GM12878 (cell line): ENCODE data around the gene LRRC15. TPM values are rescaled to one million over a fixed set of nuclear protein-coding genes. Genes with fewer than 3 reads are reported as not detected.
A peak's percentile ranks its signal among the peaks of the same experiment; 100 is the strongest.

Experiments used
- ATAC-seq: fragments of 200-7000 bp; cut with Tn5 transposase; 3 replicates; pipeline ENCODE4 v1.9.1; 2020; ENCODE audit warnings: mild to moderate bottlenecking, moderate library complexity
- BruUV-seq: library from RNA; stranded (reverse); fragments of 400-500 nt; replicated peaks from 2 replicates; lab custom pipeline; 2021; lab: Mats Ljungman, UMichigan
- CTCF ChIA-PET: fragments of 300-600 bp; sonication (Branson Sonifier 250); formaldehyde crosslinking; extraction: SDS; loops from one replicate; lab custom pipeline; 2021; ENCODE audit warnings: inconsistent platforms; lab: Yijun Ruan, JAX
- POLR2A ChIA-PET: fragments of 350-600 bp; formaldehyde crosslinking; extraction: SDS; loops from one replicate; lab custom pipeline; 2021; ENCODE audit warnings: inconsistent platforms; lab: Charles Lee
- RAD21 ChIA-PET: fragments of 300-600 bp; sonication (Branson Sonifier 250); formaldehyde crosslinking; loops from one replicate; lab custom pipeline; 2023; ENCODE audit warnings: antibody characterized with exemption; ENCODE audit not compliant: unreplicated experiment; lab: Charles Lee
- SMC1A ChIA-PET: fragments of 300-600 bp; sonication (Branson Sonifier 250); formaldehyde crosslinking; loops from one replicate; lab custom pipeline; 2023; ENCODE audit not compliant: unreplicated experiment, uncharacterized antibody; lab: Charles Lee
- DNase-seq: peaks from one replicate; pipeline ENCODE4 v3.0.0-alpha.2; 2011; ENCODE audit warnings: low read depth, low spot score
- FAIRE-seq: peaks from 3 replicates; lab custom pipeline; 2011; peaks lifted over from hg19 to GRCh38; lab: Jason Lieb, UNC
- H2AFZ ChIP-seq: 2 replicates; pipeline ENCODE4 v1.6.0; 2011; ENCODE audit warnings: low read depth, low read length, control low read depth; ENCODE audit not compliant: control insufficient read depth
- H3K27ac ChIP-seq: 2 replicates; pipeline ENCODE4 v1.5.1; 2011; ENCODE audit warnings: control low read depth; ENCODE audit not compliant: control insufficient read depth, insufficient read depth
- H3K27me3 ChIP-seq, 2 experiments: replicated peaks in 1 of 2; 2 replicates each; pipeline versions ENCODE4 v1.6.0 to v1.6.1; 2011; ENCODE audit warnings: low read length in 1 of 2; ENCODE audit not compliant: control insufficient read depth in 2 of 2, insufficient read depth in 2 of 2
- H3K36me3 ChIP-seq, 2 experiments: 2 replicates each; pipeline ENCODE4 v1.5.1; 2011; ENCODE audit warnings: low read length in 1 of 2; ENCODE audit not compliant: control insufficient read depth in 2 of 2, insufficient read depth in 2 of 2
- H3K4me1 ChIP-seq: 2 replicates; pipeline ENCODE4 v1.6.1; 2011; ENCODE audit warnings: mild to moderate bottlenecking, low read length, moderate library complexity, mixed read lengths; ENCODE audit not compliant: control insufficient read depth, insufficient read depth
- H3K4me2 ChIP-seq: 2 replicates; pipeline ENCODE4 v1.6.0; 2011; ENCODE audit warnings: control low read depth; ENCODE audit not compliant: control insufficient read depth, insufficient read depth
- H3K4me3 ChIP-seq: fragments of 200-600 bp; sonication (generic); 2 replicates; pipeline ENCODE4 v1.5.1; 2016
- H3K79me2 ChIP-seq: 2 replicates; pipeline ENCODE4 v1.6.0; 2011; ENCODE audit warnings: low read length; ENCODE audit not compliant: control insufficient read depth, insufficient read depth
- H3K9ac ChIP-seq: 2 replicates; pipeline ENCODE4 v1.8.0; 2011; ENCODE audit warnings: low read length, control low read depth, mixed read lengths; ENCODE audit not compliant: control insufficient read depth, insufficient read depth
- H3K9me3 ChIP-seq: replicated peaks from 3 replicates; pipeline ENCODE4 v1.5.1; 2011; ENCODE audit warnings: mild to moderate bottlenecking, low read length; ENCODE audit not compliant: control insufficient read depth, insufficient read depth
- H4K20me1 ChIP-seq: 2 replicates; pipeline ENCODE4 v1.6.0; 2011; ENCODE audit not compliant: control insufficient read depth, insufficient read depth
- BCL11A ChIP-seq: IDR thresholded peaks from 2 replicates; pipeline ENCODE4 v1.6.1; 2011; ENCODE audit warnings: low read depth, low read length
- CREB1 ChIP-seq: IDR thresholded peaks from 2 replicates; pipeline ENCODE4 v1.6.1; 2012; ENCODE audit warnings: low read depth, mild to moderate bottlenecking, inconsistent platforms
- CREM ChIP-seq: IDR thresholded peaks from 2 replicates; pipeline ENCODE4 v1.6.1; 2014; ENCODE audit warnings: antibody characterized with exemption, low read depth
- EED ChIP-seq: sonication (generic); IDR thresholded peaks from 2 replicates; pipeline ENCODE4 v1.6.1; 2016; ENCODE audit warnings: antibody characterized with exemption, low read depth
- FOXM1 ChIP-seq: IDR thresholded peaks from 2 replicates; pipeline ENCODE4 v1.6.1; 2012; ENCODE audit warnings: low read depth, mild to moderate bottlenecking, inconsistent platforms, low read length, moderate library complexity
- JUNB ChIP-seq: IDR thresholded peaks from 2 replicates; pipeline ENCODE4 v1.6.1; 2016; ENCODE audit warnings: antibody characterized with exemption, mild to moderate bottlenecking
- MEF2A ChIP-seq: IDR thresholded peaks from 2 replicates; pipeline ENCODE4 v1.6.1; 2011; ENCODE audit warnings: low read depth, mild to moderate bottlenecking, low read length, moderate library complexity; ENCODE audit not compliant: insufficient read depth
- MLLT1 ChIP-seq: fragments of 450-650 bp; IDR thresholded peaks from 2 replicates; pipeline ENCODE4 v1.6.1; 2016; ENCODE audit warnings: mild to moderate bottlenecking
- MTA2 ChIP-seq: fragments of 450-650 bp; IDR thresholded peaks from 2 replicates; pipeline ENCODE4 v1.6.1; 2016; ENCODE audit warnings: low read depth, mild to moderate bottlenecking, moderate library complexity
- MTA3 ChIP-seq: IDR thresholded peaks from 2 replicates; pipeline ENCODE4 v1.6.1; 2012; ENCODE audit warnings: low read length, inconsistent platforms, borderline replicate concordance
- NFIC ChIP-seq: IDR thresholded peaks from 2 replicates; pipeline ENCODE4 v1.6.1; 2012; ENCODE audit warnings: low read depth, mild to moderate bottlenecking, inconsistent platforms, low read length, moderate library complexity
- NKRF ChIP-seq: fragments of 450-650 bp; conservative IDR thresholded peaks from 2 replicates; pipeline ENCODE4 v1.6.1; 2017; ENCODE audit warnings: mild to moderate bottlenecking, moderate library complexity
- NR2F1 ChIP-seq: fragments of 450-650 bp; conservative IDR thresholded peaks from 2 replicates; pipeline ENCODE4 v1.6.1; 2017; ENCODE audit warnings: mild to moderate bottlenecking
- PKNOX1 ChIP-seq: fragments of 450-650 bp; IDR thresholded peaks from 2 replicates; pipeline ENCODE4 v1.6.1; 2016; ENCODE audit warnings: mild to moderate bottlenecking
- PML ChIP-seq: IDR thresholded peaks from 2 replicates; pipeline ENCODE4 v1.6.1; 2012; ENCODE audit warnings: low read length, inconsistent platforms
- RUNX3 ChIP-seq: IDR thresholded peaks from 2 replicates; pipeline ENCODE4 v1.6.1; 2012; ENCODE audit warnings: low read length, inconsistent platforms
- SREBF1 ChIP-seq: IDR thresholded peaks from 2 replicates; pipeline ENCODE4 v1.6.1; 2012; ENCODE audit warnings: mild to moderate bottlenecking, low read length
- ZBED1 ChIP-seq: IDR thresholded peaks from 2 replicates; pipeline ENCODE4 v1.6.1; 2016; ENCODE audit warnings: borderline replicate concordance
- ZNF384 ChIP-seq: IDR thresholded peaks from 2 replicates; pipeline ENCODE4 v1.6.1; 2012; ENCODE audit warnings: low read depth, mild to moderate bottlenecking, low read length, improper control_type of control experiment, borderline replicate concordance
- WGBS: methylation state at CpG from one replicate; pipeline ENCODE4 v1.1.6; 2016; ENCODE audit warnings: low lambda C conversion rate; ENCODE audit not compliant: insufficient replicate concordance, insufficient coverage; ENCODE audit errors: missing lambda C conversion rate; 5-methylcytosine and 5-hydroxymethylcytosine counted together
- in situ Hi-C: fragments of 300-500 bp; cut with MboI; formaldehyde crosslinking; loops from 9 replicates; pipeline ENCODE4 v1.14.3; 2018; ENCODE audit warnings: mixed read lengths
- intact Hi-C: fragments of 100-400 bp; cut with micrococcal nuclease; formaldehyde crosslinking; loops from one replicate; pipeline ENCODE4 v1.14.2; 2022; ENCODE audit not compliant: unreplicated experiment
- polyA plus RNA-seq, 11 experiments: library from polyadenylated mRNA; depleted of rRNA in 4 of 11; unstranded in 6 of 11; stranded (reverse) in 5 of 11; fragments of >200 nt; fragmentation: Nextera tagmentation in 4 of 11; fragmentation: Illumina TruSeq in 1 of 11; extraction: Ambion mirVana in 4 of 11; extraction: Trizol in 1 of 11; gene quantifications; 1 replicate in 1 of 11; 2 replicates in 10 of 11; pipeline versions ENCODE4 v1.2.1 to v1.2.3, GENCODE V29; 2011 to 2016; ENCODE audit warnings: inconsistent platforms in 2 of 11, missing spikeins in 2 of 11, low read depth in 1 of 11
- total RNA-seq, 4 experiments: library from RNA; depleted of rRNA in 3 of 4; stranded (reverse); fragments of >200 nt in 3 of 4; fragmentation: Illumina TruSeq in 1 of 4; extraction: Trizol in 1 of 4; gene quantifications; 2 replicates each; pipeline versions ENCODE4 v1.2.1 to v1.2.3, GENCODE V29; 2013 to 2021

LRRC15 gene
- total and polyA plus RNA-seq, 10 of the 15 experiments (the other 5 are each of a cell fraction or from before 2014, with no cell fraction given), result not detected

- Histone ChIP-seq H3K4me2 (peak overlapping the region; percentile 66), H3K27me3 (no peaks in the 10 kb centered on the region), H3K79me2 (no peaks in the 10 kb centered on the region), H3K36me3 (no peaks in the 10 kb centered on the region), H3K4me1 (peaks cover 46% of the 10 kb centered on the region), H3K9ac (peak overlapping the region; percentile 36; the same call in 1 of the 2 replicates), H3K4me3 (peak overlapping the region; percentile 28; the same call in 1 of the 2 replicates), H2AFZ (peak overlapping the region; percentile 30; the same call in 1 of the 2 replicates), H4K20me1 (no peaks in the 10 kb centered on the region), H3K27ac (peak overlapping the region; percentile 75), H3K9me3 (no peaks in the 10 kb centered on the region; the same call in 2 of the 3 replicates)
- in situ Hi-C loops (loop anchor here (5.0 kb wide), 1 partner anchor 170 kb away; the partner anchor contains the start of gene HES1), intact Hi-C loops (loop anchor here (2.0 to 5.0 kb wide), 2 partner anchors 125 to 170 kb away; partner anchors contain the start of gene HES1)
- SMC1A ChIA-PET, result interaction anchor here (0.5 to 2.1 kb wide), 6 partner anchors 9 to 252 kb away, joined by 3 to 9 read pairs (median 4); no protein-coding TSS in a partner anchor
- peak; percentile 73 for FAIRE-seq
- BruUV-seq, result no TSS peak
- POLR2A ChIA-PET, result interaction anchor here (0.9 kb wide), 1 partner anchor 645 kb away, joined by 3 read pairs; no protein-coding TSS in a partner anchor
- peak; percentile 71 for ATAC-seq
- CTCF ChIA-PET, result interaction anchor here (1.0 to 2.2 kb wide), 3 partner anchors 9 to 517 kb away, joined by 3 to 9 read pairs (median 6); no protein-coding TSS in a partner anchor
- RAD21 ChIA-PET, result interaction anchor here (0.9 to 1.9 kb wide), 7 partner anchors 9 to 641 kb away, joined by 3 to 11 read pairs (median 4); no protein-coding TSS in a partner anchor
- under 1% methylated on average over 13 of the region's 13 CpGs for WGBS
- DNase-seq, result peak; percentile 81
- peak; percentile 8; the same call in 1 of the 2 replicates for TF ChIP-seq FOXM1
- TF ChIP-seq MTA3, result peak; percentile 55; the same call in 1 of the 2 replicates
- TF ChIP-seq CREB1, result no peak
- no peak for TF ChIP-seq NKRF
- TF ChIP-seq JUNB, result peak; percentile 43
- 0 out of 2 replicates have a peak, but pooled peaks have one; percentile 6 for TF ChIP-seq MEF2A
- 0 out of 2 replicates have a peak, but pooled peaks have one; percentile 25 for TF ChIP-seq ZNF384
- peak; percentile 52; the same call in 1 of the 2 replicates for TF ChIP-seq MTA2
- peak; percentile 8; the same call in 1 of the 2 replicates for TF ChIP-seq EED
- TF ChIP-seq RUNX3, result peak; percentile 63
- TF ChIP-seq NR2F1, result peak; percentile 75
- 0 out of 2 replicates have a peak, but pooled peaks have one; percentile 5 for TF ChIP-seq BCL11A
- no peak for TF ChIP-seq SREBF1
- 0 out of 2 replicates have a peak, but pooled peaks have one; percentile 10 for TF ChIP-seq CREM
- no peak for TF ChIP-seq PKNOX1
- TF ChIP-seq ZBED1, result 0 out of 2 replicates have a peak, but pooled peaks have one; percentile 15
- TF ChIP-seq MLLT1, result 0 out of 2 replicates have a peak, but pooled peaks have one; percentile 24
- TF ChIP-seq NFIC, result peak; percentile 34; the same call in 1 of the 2 replicates
- TF ChIP-seq PML, result peak; percentile 26; the same call in 1 of the 2 replicates
Measured at GRCh38 chr3:194306771-194307640, 62.5 kb downstream of the LRRC15 start.
